Middle frontal gyrus (tissue), 1 donor: ENCODE results near the gene BEST1.
"Not testable (repeated sequence)": the region's sequence is repeated elsewhere in the genome, so short reads cannot be mapped to it uniquely, and the experiment has no call there.

Source experiments
- DNase-seq: peaks from one replicate; pipeline ENCODE4 v3.0.0-alpha.2; 2015; ENCODE audit warnings: low spot score; ENCODE audit errors: extremely low spot score

The BEST1 gene

GRCh38 chr11:61947486-61948210, 2.5 kb upstream of the BEST1 start:
- DNase-seq = no peak

- DNase-seq = no peak
Observed at GRCh38 chr11:61948505-61948904, 1.6 kb upstream of the BEST1 start.

- peak; percentile 90 for DNase-seq
Observed at GRCh38 chr11:61949169-61950034, 749 bp upstream of the BEST1 start.

DNA sequence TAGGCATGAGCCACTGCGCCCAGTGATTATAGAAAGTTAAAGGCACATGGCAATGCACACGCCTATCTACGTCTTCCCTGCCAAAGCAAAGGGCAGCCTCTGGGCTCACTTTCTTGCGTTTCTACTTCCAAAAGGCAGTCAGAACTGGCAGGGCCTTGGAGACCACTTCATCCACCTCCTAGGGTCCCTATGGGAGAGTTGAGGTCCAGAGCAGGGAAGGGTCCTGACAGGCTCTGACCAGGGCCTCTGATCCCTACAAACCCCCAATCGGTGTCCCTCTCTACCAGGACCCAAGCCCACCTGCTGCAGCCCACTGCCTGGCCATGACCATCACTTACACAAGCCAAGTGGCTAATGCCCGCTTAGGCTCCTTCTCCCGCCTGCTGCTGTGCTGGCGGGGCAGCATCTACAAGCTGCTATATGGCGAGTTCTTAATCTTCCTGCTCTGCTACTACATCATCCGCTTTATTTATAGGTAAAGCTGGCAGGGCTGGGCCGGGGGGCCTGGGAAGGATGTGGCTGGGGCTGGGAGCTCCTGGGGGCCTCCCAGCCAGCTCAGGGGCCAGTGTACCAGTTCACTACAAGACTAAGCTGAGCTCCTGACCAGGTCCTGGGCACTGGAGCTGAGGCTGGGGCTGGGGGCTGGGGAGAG, 1.5 kb downstream of the BEST1 start:
- no peak for DNase-seq

- no peak for DNase-seq
Observed at GRCh38 chr11:61952882-61953281, 2.7 kb downstream of the BEST1 start.

DNA sequence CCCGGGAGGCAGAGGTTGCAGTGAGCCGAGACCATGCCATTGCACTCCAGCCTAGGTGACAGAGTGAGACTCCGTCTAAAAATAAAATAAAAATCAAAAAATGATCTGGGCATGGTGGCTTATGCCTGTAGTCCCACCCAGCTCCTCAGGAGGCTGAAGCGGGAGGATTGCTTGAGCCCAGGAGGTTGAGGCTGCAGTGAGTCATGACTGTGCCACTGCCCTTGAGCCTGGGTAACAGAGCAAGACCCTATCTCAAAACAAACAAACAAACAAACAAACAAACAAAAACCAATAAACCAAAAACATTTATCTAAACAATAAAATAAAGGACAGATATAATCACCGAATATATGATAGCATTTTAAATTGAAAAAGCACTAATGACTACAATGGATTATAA, 3.5 kb downstream of the BEST1 start:
- not testable (repeated sequence) for DNase-seq

DNA sequence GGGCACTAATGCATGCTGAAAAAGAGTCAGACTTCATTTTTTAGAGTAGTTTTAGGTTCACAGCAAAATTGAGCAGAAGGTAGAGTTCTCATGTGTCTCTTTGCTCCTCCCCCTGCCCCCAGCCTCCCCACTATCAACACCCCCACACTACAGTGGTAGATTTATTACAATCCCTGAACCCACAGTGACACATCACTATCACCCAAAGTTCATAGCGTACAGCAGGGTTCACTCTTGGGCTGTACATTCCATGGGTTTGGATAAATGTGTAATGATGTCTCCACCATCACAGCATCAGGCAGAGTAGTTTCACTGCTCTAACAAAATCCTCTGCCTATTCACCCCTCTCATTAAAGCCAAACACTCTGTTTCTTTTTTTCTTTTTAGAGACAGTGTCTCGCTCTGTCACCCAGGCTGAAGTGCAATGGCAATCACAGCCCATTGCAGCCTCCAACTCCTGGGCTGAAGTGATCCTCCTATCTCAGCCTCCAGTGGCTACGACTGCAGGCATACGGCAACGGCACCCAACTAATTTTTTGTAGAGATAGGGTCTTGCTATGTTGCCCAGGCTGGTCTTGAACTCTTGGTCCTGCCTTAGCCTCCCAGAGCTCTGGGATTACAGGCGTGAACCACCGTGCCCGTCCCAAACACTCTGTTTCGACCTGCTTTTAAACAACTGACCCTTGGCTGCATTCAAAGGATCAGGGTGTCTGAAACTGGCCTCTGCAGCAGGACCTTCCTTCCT, 4.1 kb downstream of the BEST1 start:
- no peak for DNase-seq

DNA sequence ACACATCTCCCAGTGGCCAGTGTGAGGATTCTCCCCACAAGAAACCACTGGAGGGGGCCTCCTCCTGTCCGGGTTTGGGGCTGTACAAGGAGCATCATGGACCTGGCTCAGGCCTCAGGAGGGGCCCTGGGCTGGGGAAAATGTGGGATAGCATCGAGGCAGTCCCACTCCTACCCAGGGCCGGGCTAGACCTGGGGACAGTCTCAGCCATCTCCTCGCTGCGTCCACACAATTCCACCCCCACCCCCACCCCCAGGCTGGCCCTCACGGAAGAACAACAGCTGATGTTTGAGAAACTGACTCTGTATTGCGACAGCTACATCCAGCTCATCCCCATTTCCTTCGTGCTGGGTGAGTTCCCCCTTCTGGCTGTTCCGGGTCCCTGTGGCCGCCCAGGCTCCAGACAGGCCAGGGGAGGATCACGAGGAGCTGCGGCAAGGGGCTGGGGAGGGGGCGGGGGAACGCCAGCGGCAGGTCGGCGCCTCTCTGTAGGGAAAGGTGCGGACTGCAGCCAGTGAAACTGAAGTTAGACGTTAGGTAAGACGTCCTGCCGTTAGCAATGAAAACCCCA, 4.8 kb downstream of the BEST1 start:
- no peak for DNase-seq

DNA sequence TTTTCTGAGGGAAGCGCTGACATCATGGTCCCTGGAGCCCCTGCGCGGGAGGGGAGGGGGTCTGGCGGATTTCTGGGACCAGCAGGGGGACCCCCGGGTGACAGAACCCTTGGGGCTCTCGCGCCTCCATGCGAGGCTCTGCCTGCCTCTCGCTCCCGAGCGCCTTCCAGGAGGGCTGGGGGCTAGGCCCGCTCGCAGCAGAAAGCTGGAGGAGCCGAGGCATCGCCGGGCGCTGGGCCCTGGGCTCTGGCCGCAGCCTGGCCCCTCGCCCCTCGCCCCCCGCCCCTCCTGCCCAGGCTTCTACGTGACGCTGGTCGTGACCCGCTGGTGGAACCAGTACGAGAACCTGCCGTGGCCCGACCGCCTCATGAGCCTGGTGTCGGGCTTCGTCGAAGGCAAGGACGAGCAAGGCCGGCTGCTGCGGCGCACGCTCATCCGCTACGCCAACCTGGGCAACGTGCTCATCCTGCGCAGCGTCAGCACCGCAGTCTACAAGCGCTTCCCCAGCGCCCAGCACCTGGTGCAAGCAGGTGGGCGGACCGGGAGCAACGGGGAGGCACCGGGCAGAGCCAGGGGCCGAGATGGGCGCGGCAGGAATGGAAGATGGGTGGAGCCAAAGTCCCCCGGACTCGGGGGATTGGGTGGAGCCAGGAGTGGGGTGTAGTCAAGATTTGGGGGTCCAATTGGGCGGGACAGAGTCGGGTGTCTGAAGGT, 5.4 kb downstream of the BEST1 start:
- DNase-seq = no peak

GRCh38 chr11:61956191-61957020, 6.3 kb downstream of the BEST1 start:
- no peak for DNase-seq

DNA sequence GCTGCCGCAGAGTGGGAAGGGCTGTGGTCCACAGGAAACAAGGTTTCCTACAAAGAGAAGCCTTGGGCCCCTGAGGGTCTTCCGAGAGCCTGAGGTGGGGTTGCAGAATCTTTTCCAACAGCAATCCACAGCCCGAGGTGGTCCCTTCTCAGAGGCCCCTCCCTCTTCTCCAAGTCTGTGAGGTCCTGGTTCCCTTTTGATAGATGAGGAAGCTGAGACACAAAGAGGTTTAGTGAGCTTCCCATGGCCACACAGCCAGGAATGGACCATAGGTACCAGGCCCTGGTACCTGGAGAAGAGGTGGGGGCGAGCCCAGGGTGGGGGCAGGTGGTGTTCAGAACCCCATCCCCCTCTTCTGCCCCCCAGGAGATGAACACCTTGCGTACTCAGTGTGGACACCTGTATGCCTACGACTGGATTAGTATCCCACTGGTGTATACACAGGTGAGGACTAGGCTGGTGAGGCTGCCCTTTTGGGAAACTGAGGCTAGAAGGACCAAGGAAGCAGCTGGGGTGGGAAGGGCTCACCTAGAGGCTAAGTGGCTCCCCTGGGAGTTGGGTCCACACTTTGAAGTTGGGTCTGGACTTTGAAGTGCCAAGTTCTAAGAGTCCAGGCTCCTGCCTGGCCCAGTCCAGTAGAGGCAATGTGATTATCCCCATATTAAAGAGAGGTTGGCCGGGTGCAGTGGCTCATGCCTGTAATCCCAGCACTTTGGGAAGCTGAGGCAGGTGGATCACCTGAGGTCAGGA, 7.0 kb downstream of the BEST1 start:
- no peak for DNase-seq

GRCh38 chr11:61958590-61958989, 8.4 kb downstream of the BEST1 start:
- DNase-seq = no peak

GRCh38 chr11:61959114-61959513, 9.0 kb downstream of the BEST1 start:
- DNase-seq = no peak

- no peak for DNase-seq
Observed at GRCh38 chr11:61959678-61960077, 9.5 kb downstream of the BEST1 start.

DNA sequence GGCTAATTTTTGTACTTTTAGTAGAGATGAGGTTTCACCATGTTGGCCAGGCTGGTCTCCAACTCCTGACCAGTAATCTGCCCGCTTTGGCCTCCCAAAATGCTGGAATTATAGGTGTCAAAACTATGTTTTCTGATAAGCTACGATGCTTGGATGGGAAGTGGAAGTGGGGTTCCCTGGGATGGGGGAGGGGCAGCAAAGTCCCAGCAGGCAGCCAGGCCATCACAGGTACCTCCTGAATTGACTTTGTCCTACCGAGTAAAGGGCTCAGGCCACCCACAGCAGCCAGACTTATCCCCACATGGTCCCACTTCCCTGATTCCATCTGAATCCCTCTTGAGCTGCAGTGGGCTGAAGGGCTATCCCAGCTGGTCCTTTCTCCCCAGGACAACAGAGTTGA, 10.4 kb downstream of the BEST1 start:
- DNase-seq = no peak

DNA sequence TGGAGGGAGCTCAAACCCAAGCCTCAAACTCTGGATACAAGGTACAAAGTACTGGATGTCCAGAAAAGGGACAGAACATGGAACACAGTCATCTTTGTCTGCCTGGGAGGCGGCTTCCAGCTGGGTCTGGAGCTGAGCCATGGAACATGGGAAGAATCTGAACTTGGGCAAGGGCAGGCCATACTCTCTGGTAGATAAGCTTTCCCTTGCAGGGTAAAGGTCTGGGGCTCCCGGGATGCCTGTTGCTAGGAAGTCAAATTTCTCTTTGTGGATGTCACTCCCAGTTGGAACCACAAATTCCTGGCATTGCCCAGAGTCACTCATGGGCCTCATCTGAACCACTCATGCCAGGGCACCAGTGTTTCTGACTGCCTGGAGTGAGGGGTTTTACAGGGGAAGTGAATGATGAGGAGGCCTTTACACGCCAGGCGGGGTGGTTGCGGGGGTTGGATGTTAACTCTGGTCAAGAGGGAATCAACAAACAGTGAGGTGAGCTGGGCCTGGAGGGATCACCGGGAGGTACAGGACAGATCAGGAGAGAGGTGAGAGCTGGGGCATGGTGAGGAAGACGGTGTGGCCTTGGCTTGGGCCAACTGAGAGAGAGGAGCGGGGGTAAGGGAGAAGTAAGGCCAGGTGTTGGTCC, 11.5 kb downstream of the BEST1 start:
- no peak for DNase-seq

GRCh38 chr11:61962213-61963015, 12.3 kb downstream of the BEST1 start:
- no peak for DNase-seq

- no peak for DNase-seq
Observed at GRCh38 chr11:61963016-61963281, 12.8 kb downstream of the BEST1 start.
